Common myeloid progenitor, CD34-positive (primary cell): ENCODE data around the gene PRAC2.

Experiments used
- CTCF ChIA-PET: fragments of 350-600 bp; sonication (Branson Sonifier 250); formaldehyde crosslinking; loops from one replicate; lab custom pipeline; 2021; ENCODE audit warnings: antibody characterized with exemption; lab: Charles Lee
- POLR2A ChIA-PET: fragments of 350-600 bp; sonication (Branson Sonifier 250); formaldehyde crosslinking; loops from one replicate; lab custom pipeline; 2021; ENCODE audit warnings: antibody characterized with exemption; lab: Charles Lee
- DNase-seq, 3 donors: peaks; one replicate each; pipeline versions ENCODE4 v3.0.0 to v3.0.0-alpha.2; 2013
- H3K27ac ChIP-seq, 2 experiments: 1 replicate in 1 of 2; 2 replicates in 1 of 2; pipeline ENCODE4 v1.7.0; 2013; ENCODE audit warnings: inconsistent platforms in 2 of 2, low read length in 2 of 2, mild to moderate bottlenecking in 2 of 2, low read depth in 1 of 2, moderate library complexity in 1 of 2; ENCODE audit not compliant: severe bottlenecking in 2 of 2, insufficient read depth in 1 of 2, poor library complexity in 1 of 2
- H3K27me3 ChIP-seq, 5 experiments: replicated peaks in 2 of 5; 1 replicate in 3 of 5; 2 replicates in 2 of 5; pipeline versions ENCODE4 v1.6.1 to v1.7.0; 2013; ENCODE audit warnings: low read length in 4 of 5, mild to moderate bottlenecking in 2 of 5, moderate library complexity in 2 of 5, inconsistent platforms in 1 of 5; ENCODE audit not compliant: insufficient read depth in 5 of 5, control insufficient read depth in 4 of 5
- H3K36me3 ChIP-seq, 4 experiments: 1 replicate in 2 of 4; 2 replicates in 2 of 4; pipeline versions ENCODE4 v1.6.1 to v1.7.0; 2013; ENCODE audit warnings: low read length in 3 of 4, control low read depth in 1 of 4, mild to moderate bottlenecking in 1 of 4; ENCODE audit not compliant: control insufficient read depth in 4 of 4, insufficient read depth in 4 of 4
- H3K4me1 ChIP-seq, 4 experiments: 1 replicate in 3 of 4; 2 replicates in 1 of 4; pipeline versions ENCODE4 v1.6.1 to v1.7.1; 2013; ENCODE audit warnings: low read length in 3 of 4, mild to moderate bottlenecking in 3 of 4, control low read depth in 1 of 4, inconsistent platforms in 1 of 4, moderate library complexity in 1 of 4; ENCODE audit not compliant: control insufficient read depth in 4 of 4, insufficient read depth in 4 of 4; ENCODE audit errors: control extremely low read depth in 1 of 4
- H3K4me3 ChIP-seq, 7 experiments: 1 replicate in 4 of 7; 2 replicates in 3 of 7; pipeline versions ENCODE4 v1.5.1 to v1.7.0; 2013; ENCODE audit warnings: mild to moderate bottlenecking in 7 of 7, low read length in 6 of 7, moderate library complexity in 6 of 7, inconsistent platforms in 2 of 7, low read depth in 2 of 7, control low read depth in 1 of 7; ENCODE audit not compliant: insufficient read depth in 4 of 7, control insufficient read depth in 1 of 7; ENCODE audit errors: extremely low read depth in 1 of 7
- H3K9me3 ChIP-seq, 5 experiments: 1 replicate in 4 of 5; 2 replicates in 1 of 5; pipeline versions ENCODE4 v1.6.1 to v1.7.1; 2013; ENCODE audit warnings: low read length in 4 of 5, mild to moderate bottlenecking in 2 of 5, inconsistent platforms in 1 of 5, low read depth in 1 of 5, moderate library complexity in 1 of 5; ENCODE audit not compliant: control insufficient read depth in 4 of 5, insufficient read depth in 2 of 5; ENCODE audit errors: control extremely low read depth in 1 of 5
- WGBS: methylation state at CpG from one replicate; pipeline ENCODE4 v1.1.5; 2013; ENCODE audit not compliant: insufficient coverage; 5-methylcytosine and 5-hydroxymethylcytosine counted together

Gene PRAC2

DNA sequence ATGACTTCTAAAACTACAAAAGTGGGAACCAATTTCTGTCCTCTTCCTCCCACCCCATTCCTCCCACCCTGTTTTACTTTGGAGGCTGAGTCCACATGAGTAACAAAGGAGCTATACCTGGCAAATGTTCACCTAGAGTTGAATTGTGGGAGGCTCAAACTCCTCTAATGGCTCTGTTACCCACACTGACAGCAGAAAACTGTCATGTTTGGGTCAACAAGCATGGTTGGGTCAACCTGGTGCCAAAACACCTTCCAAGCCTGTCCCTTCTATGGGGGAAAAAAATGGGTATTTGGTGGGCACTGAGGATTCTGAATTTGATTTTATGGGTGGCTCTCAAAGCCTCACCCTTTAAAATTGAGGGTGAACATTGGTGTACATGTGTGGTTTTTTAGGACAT, 17.6 kb downstream of the PRAC2 start:
- no peaks in the 10 kb centered on the region for H3K4me1 ChIP-seq
- H3K9me3 ChIP-seq, result peaks cover 0 to 6% (median 4%) of the 10 kb centered on the region in 5 experiments
- no peak overlapping the region for H3K27ac ChIP-seq
- peaks cover 45 to 100% (median 67%) of the 10 kb centered on the region in 5 experiments for H3K27me3 ChIP-seq
- ChIA-PET CTCF (no interaction called here), POLR2A (no interaction called here)
- H3K36me3 ChIP-seq, result no peaks in the 10 kb centered on the region
- H3K4me3 ChIP-seq, result no peak overlapping the region
- no peak for DNase-seq

DNA sequence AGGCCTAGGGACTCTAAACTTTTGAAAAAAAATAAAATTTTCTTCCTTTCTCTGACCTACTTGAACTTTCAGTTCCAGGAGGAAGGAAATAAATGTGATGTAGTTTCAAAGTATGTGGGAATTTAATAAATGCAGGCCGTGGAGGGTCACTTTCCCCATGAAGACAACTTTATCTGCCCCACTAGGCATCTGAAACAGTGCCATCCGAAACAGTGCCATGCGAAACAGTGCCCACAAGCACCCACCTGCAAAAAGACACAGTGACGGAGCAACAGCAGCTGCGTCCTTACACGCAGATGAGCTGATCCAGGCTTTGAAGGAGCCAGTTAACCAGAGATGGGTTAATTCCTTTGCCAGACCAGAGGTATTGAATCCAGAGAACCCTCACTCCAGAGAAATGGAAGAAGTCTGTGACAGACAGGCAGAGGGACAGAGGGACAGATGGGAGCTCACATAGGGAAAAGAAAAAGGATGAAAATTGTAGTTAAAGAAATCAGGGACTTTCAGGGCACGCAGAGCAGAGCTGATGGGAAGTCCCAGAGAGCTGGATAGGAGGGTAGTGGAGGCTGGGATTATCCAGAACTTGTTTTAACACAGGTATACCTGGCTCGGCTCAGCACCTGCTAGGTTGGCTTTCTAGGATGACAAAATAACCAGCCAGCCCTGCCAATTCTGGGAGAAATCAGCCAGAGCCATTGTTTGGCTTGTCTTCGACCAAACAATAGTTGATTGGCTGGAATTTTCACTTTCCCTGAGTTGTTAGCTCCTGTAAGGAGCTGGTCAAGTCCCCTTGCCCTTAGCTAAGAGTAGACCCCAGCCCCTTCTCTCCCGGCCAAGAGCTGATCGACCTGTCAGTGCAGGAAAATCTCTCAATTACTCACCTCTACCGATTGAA, 22.6 kb downstream of the PRAC2 start:
- Histone ChIP-seq H3K4me1 (no peaks in the 10 kb centered on the region), H3K27me3 (peaks cover 60 to 100% (median 69%) of the 10 kb centered on the region in 5 experiments), H3K4me3 (no peak overlapping the region), H3K9me3 (peaks cover 0 to 6% (median 0%) of the 10 kb centered on the region in 5 experiments), H3K36me3 (no peaks in the 10 kb centered on the region), H3K27ac (no peak overlapping the region)
- ChIA-PET POLR2A (interaction anchor here (1.5 kb wide), 1 partner anchor 11 kb away, joined by 3 read pairs; no protein-coding TSS in a partner anchor), CTCF (interaction anchor here (0.9 to 1.4 kb wide), 9 partner anchors 9 to 134 kb away, joined by 3 to 5 read pairs (median 3); partner anchors contain the start of genes HOXB13 and PRAC2)
- 21% methylated on average over 9 of the region's 12 CpGs for WGBS
- no peak for DNase-seq

DNA sequence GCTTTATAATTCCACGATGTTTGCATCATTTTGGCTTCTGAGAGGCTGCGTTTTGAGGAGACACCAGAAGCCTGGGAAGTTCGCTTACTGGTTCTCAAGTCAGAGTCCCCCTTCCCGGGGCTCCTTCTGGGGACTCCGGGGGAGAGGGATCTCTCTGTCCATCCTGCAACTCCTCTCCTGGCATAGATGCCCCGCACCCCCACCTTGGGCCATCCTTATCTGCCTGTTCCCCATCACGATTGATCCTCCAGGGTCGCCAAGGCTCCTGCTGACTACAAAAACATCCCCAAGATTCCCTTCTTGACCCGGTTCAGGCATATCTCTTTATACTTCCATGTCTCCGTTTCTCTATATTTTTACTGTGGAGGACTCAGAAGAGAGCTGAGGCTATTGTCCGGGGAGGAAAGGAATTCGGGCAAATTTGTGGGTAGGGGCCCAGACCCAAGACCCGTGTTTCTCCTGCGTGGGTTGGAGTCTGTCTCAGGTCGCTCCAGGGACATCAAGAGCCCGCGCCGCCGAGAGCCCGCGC, 24.0 kb downstream of the PRAC2 start:
- no peaks in the 10 kb centered on the region for H3K4me1 ChIP-seq
- H3K9me3 ChIP-seq, result no peaks in the 10 kb centered on the region
- CTCF ChIA-PET, result no interaction called here
- H3K4me3 ChIP-seq, result no peak overlapping the region
- no peak overlapping the region for H3K27ac ChIP-seq
- H3K27me3 ChIP-seq, result peaks cover 69 to 100% (median 74%) of the 10 kb centered on the region in 5 experiments
- 6% methylated on average over 17 of the region's 21 CpGs for WGBS
- no peak for DNase-seq
- POLR2A ChIA-PET, result interaction anchor here (1.6 kb wide), 1 partner anchor 12 kb away, joined by 6 read pairs; no protein-coding TSS in a partner anchor
- no peaks in the 10 kb centered on the region for H3K36me3 ChIP-seq

DNA sequence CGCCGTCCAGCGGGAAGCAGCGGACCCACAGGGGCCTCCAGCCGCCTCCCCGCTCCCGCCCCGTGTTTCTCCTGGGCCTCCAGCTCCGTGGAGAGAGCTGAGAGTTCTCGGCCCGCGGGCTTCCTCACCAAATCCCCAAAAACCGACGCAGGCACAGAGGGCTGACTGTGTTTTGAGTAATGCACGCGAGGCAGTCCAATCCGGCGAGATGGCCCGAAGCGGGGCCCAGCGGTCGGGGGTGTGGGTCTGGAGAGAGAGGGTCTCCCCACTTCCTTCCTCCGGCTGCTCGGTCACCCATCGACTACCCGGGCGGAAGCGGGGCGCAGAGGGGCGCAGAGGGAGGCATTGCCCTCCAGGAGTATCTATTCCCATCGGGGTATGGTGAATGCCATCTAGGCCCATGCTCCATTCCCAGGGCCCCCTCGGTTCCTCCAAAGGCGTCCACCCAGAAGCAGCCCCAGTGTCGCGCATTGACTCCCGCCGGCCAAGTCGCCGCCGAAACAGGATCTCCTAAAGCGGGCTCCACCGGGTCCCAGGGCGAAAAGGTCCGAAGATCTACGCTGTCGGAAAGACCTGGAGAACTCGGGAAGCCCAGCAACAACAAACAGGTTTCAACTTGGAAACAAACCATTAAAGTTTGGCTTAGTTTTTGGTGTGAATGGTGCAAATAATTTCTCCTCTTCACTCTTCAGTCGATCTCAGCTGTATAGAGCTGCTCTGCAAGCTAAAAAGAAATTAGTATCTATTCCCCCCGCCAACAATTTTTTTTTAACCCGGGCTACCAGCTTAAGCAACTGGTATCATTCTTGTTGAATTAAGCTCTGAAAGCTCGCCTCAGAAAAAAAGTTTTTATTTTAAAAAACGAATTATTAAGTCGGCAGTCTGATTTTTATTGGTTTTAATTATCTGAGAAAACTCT, 24.7 kb downstream of the PRAC2 start:
- Histone ChIP-seq H3K9me3 (no peaks in the 10 kb centered on the region), H3K4me3 (no peak overlapping the region), H3K27me3 (peaks cover 67 to 100% (median 71%) of the 10 kb centered on the region in 5 experiments), H3K27ac (no peak overlapping the region), H3K36me3 (no peaks in the 10 kb centered on the region), H3K4me1 (no peaks in the 10 kb centered on the region)
- WGBS, result 10% methylated on average over 27 of the region's 53 CpGs
- ChIA-PET POLR2A (interaction anchor here (1.6 kb wide), 1 partner anchor 12 kb away, joined by 6 read pairs; no protein-coding TSS in a partner anchor), CTCF (interaction anchor here (1.0 kb wide), 1 partner anchor 57 kb away, joined by 3 read pairs; no protein-coding TSS in a partner anchor)
- DNase-seq, result no peak

DNA sequence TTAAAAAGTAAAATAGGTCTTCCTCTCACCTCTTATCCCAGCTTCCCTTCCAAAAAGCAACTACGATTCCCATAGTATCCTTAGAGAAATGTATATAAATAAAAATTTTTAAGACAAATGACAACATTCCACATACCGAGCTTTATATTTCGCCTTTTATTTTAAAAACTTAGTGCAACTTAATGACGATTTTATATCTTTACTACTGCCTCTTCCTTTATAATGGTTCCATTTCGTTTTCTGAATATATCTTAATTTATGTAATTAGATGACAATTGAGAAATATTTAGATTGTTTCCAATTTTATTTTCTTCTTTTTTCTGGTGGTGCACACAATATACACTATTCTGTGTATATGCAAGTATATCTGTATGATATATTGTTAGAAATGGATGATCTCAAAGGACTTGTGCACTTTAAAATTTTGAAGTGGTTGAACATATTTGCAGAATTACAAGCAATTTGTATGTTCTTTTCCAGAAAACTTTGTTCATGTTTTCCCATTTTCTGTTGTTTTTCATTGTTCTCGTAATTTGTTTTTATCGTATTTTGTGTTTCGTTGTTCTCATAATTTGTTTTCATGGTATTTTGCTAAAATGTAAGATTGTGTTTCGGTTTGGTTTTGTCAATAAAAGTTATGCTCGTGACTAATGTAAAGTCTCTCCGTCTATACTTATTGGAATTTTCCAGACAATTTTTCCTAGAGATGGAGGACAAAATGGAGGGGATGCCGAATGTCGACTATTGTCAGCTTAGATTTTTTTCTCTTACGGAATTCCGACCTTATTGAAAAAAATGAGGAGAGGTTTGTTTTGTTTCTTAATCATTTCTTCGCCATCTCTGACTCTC, 26.0 kb downstream of the PRAC2 start:
- no peak overlapping the region for H3K27ac ChIP-seq
- ChIA-PET POLR2A (interaction anchor here (1.6 kb wide), 1 partner anchor 14 kb away, joined by 6 read pairs; no protein-coding TSS in a partner anchor), CTCF (interaction anchor here (1.0 kb wide), 2 partner anchors 11 to 56 kb away, joined by 3 read pairs; no protein-coding TSS in a partner anchor)
- H3K36me3 ChIP-seq, result no peaks in the 10 kb centered on the region
- H3K4me1 ChIP-seq, result no peaks in the 10 kb centered on the region
- H3K4me3 ChIP-seq, result no peak overlapping the region
- peaks cover 66 to 100% (median 71%) of the 10 kb centered on the region in 5 experiments for H3K27me3 ChIP-seq
- no peak for DNase-seq
- 26% methylated on average over 11 of the region's 16 CpGs for WGBS
- no peaks in the 10 kb centered on the region for H3K9me3 ChIP-seq
